ENCODE measurements around the gene TSEN15. TPM values are rescaled to one million over a fixed set of nuclear protein-coding genes. Genes with fewer than 3 reads are reported as not detected.

Gene TSEN15
- total and polyA plus RNA-seq, 2 experiments from 2014 or later: 55.8 TPM

DNA sequence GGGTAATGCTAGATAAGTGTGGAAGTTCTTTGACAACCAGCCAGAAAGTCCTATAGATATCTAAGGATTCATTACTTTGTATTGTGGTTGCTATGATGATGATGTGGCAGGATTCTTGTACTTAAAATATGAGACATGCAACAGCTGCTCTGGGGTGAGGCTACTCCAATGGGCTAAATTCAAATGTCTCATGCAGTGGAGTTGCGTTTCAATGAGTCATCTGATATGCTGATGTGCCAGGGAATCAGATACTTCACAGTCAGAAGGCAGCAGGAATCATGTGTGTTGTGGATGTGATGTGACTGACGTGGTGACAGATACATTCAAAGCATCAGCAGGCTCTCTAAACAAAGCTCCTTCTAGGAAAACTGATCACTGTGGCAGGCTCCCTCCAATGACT lies 66.5 kb downstream of the TSEN15 start:
- H3K4me1 ChIP-seq (ENCODE audit: insufficient read depth): no peaks in the 10 kb centered on the region
- H3K9me3 Mint-ChIP-seq: no peaks in the 10 kb centered on the region
- peaks cover 2% of the 10 kb centered on the region; the same call in 2 of the 3 replicates for H3K4me1 Mint-ChIP-seq
- H3F3A ChIP-seq (replicated peaks; ENCODE audit: low read depth): no peaks in the 10 kb centered on the region
- no peak overlapping the region for H3K4me3 ChIP-seq
- no peak overlapping the region for H3K27ac ChIP-seq (ENCODE audit: low read depth)
- no peak for DNase-seq (ENCODE audit: low spot score)
- no peaks in the 10 kb centered on the region for H3K36me3 ChIP-seq (ENCODE audit: insufficient read depth)
- H3K79me2 ChIP-seq (replicated peaks; ENCODE audit: insufficient read depth): no peaks in the 10 kb centered on the region
- H4K20me1 ChIP-seq (replicated peaks; ENCODE audit: insufficient read depth): no peaks in the 10 kb centered on the region
- TF ChIP-seq, protein P1, sequence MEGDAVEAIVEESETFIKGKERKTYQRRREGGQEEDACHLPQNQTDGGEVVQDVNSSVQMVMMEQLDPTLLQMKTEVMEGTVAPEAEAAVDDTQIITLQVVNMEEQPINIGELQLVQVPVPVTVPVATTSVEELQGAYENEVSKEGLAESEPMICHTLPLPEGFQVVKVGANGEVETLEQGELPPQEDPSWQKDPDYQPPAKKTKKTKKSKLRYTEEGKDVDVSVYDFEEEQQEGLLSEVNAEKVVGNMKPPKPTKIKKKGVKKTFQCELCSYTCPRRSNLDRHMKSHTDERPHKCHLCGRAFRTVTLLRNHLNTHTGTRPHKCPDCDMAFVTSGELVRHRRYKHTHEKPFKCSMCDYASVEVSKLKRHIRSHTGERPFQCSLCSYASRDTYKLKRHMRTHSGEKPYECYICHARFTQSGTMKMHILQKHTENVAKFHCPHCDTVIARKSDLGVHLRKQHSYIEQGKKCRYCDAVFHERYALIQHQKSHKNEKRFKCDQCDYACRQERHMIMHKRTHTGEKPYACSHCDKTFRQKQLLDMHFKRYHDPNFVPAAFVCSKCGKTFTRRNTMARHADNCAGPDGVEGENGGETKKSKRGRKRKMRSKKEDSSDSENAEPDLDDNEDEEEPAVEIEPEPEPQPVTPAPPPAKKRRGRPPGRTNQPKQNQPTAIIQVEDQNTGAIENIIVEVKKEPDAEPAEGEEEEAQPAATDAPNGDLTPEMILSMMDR (conservative IDR thresholded peaks at IDR 0.05; ENCODE audit: low read depth in 2 of 2): no peak
- TF ChIP-seq, protein P2, sequence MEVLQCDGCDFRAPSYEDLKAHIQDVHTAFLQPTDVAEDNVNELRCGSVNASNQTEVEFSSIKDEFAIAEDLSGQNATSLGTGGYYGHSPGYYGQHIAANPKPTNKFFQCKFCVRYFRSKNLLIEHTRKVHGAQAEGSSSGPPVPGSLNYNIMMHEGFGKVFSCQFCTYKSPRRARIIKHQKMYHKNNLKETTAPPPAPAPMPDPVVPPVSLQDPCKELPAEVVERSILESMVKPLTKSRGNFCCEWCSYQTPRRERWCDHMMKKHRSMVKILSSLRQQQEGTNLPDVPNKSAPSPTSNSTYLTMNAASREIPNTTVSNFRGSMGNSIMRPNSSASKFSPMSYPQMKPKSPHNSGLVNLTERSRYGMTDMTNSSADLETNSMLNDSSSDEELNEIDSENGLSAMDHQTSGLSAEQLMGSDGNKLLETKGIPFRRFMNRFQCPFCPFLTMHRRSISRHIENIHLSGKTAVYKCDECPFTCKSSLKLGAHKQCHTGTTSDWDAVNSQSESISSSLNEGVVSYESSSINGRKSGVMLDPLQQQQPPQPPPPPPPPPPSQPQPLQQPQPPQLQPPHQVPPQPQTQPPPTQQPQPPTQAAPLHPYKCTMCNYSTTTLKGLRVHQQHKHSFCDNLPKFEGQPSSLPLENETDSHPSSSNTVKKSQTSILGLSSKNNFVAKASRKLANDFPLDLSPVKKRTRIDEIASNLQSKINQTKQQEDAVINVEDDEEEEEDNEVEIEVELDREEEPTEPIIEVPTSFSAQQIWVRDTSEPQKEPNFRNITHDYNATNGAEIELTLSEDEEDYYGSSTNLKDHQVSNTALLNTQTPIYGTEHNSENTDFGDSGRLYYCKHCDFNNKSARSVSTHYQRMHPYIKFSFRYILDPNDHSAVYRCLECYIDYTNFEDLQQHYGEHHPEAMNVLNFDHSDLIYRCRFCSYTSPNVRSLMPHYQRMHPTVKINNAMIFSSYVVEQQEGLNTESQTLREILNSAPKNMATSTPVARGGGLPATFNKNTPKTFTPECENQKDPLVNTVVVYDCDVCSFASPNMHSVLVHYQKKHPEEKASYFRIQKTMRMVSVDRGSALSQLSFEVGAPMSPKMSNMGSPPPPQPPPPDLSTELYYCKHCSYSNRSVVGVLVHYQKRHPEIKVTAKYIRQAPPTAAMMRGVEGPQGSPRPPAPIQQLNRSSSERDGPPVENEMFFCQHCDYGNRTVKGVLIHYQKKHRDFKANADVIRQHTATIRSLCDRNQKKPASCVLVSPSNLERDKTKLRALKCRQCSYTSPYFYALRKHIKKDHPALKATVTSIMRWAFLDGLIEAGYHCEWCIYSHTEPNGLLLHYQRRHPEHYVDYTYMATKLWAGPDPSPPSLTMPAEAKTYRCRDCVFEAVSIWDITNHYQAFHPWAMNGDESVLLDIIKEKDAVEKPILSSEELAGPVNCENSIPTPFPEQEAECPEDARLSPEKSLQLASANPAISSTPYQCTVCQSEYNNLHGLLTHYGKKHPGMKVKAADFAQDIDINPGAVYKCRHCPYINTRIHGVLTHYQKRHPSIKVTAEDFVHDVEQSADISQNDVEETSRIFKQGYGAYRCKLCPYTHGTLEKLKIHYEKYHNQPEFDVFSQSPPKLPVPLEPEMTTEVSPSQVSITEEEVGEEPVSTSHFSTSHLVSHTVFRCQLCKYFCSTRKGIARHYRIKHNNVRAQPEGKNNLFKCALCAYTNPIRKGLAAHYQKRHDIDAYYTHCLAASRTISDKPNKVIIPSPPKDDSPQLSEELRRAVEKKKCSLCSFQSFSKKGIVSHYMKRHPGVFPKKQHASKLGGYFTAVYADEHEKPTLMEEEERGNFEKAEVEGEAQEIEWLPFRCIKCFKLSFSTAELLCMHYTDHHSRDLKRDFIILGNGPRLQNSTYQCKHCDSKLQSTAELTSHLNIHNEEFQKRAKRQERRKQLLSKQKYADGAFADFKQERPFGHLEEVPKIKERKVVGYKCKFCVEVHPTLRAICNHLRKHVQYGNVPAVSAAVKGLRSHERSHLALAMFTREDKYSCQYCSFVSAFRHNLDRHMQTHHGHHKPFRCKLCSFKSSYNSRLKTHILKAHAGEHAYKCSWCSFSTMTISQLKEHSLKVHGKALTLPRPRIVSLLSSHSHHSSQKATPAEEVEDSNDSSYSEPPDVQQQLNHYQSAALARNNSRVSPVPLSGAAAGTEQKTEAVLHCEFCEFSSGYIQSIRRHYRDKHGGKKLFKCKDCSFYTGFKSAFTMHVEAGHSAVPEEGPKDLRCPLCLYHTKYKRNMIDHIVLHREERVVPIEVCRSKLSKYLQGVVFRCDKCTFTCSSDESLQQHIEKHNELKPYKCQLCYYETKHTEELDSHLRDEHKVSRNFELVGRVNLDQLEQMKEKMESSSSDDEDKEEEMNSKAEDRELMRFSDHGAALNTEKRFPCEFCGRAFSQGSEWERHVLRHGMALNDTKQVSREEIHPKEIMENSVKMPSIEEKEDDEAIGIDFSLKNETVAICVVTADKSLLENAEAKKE (CRISPR knock-in tag; IDR thresholded peaks at IDR 0.05): no peak
- TF ChIP-seq, protein P3, sequence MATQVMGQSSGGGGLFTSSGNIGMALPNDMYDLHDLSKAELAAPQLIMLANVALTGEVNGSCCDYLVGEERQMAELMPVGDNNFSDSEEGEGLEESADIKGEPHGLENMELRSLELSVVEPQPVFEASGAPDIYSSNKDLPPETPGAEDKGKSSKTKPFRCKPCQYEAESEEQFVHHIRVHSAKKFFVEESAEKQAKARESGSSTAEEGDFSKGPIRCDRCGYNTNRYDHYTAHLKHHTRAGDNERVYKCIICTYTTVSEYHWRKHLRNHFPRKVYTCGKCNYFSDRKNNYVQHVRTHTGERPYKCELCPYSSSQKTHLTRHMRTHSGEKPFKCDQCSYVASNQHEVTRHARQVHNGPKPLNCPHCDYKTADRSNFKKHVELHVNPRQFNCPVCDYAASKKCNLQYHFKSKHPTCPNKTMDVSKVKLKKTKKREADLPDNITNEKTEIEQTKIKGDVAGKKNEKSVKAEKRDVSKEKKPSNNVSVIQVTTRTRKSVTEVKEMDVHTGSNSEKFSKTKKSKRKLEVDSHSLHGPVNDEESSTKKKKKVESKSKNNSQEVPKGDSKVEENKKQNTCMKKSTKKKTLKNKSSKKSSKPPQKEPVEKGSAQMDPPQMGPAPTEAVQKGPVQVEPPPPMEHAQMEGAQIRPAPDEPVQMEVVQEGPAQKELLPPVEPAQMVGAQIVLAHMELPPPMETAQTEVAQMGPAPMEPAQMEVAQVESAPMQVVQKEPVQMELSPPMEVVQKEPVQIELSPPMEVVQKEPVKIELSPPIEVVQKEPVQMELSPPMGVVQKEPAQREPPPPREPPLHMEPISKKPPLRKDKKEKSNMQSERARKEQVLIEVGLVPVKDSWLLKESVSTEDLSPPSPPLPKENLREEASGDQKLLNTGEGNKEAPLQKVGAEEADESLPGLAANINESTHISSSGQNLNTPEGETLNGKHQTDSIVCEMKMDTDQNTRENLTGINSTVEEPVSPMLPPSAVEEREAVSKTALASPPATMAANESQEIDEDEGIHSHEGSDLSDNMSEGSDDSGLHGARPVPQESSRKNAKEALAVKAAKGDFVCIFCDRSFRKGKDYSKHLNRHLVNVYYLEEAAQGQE (IDR thresholded peaks at IDR 0.05; ENCODE audit: unreplicated experiment): no peak
- no peak for TF ChIP-seq ZNF114 (CRISPR knock-in tag; IDR thresholded peaks at IDR 0.05)
- TF ChIP-seq POLR2AphosphoS5 (IDR thresholded peaks at IDR 0.05; ENCODE audit: low read depth): no peak
- TF ChIP-seq JUNB (IDR thresholded peaks at IDR 0.05; ENCODE audit: unreplicated experiment): no peak
- TF ChIP-seq EZH2 (IDR thresholded peaks at IDR 0.05; ENCODE audit: low read depth, unreplicated experiment): no peak
- TF ChIP-seq STAT1 (IDR thresholded peaks at IDR 0.05; ENCODE audit: unreplicated experiment): no peak
- no peak for TF ChIP-seq NANOG (IDR thresholded peaks at IDR 0.05; ENCODE audit: borderline replicate concordance)
- no peak for TF ChIP-seq ZNF331 (CRISPR knock-in tag; IDR thresholded peaks at IDR 0.05; ENCODE audit: low read depth)
- TF ChIP-seq, protein P4, sequence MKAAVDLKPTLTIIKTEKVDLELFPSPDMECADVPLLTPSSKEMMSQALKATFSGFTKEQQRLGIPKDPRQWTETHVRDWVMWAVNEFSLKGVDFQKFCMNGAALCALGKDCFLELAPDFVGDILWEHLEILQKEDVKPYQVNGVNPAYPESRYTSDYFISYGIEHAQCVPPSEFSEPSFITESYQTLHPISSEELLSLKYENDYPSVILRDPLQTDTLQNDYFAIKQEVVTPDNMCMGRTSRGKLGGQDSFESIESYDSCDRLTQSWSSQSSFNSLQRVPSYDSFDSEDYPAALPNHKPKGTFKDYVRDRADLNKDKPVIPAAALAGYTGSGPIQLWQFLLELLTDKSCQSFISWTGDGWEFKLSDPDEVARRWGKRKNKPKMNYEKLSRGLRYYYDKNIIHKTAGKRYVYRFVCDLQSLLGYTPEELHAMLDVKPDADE (IDR thresholded peaks at IDR 0.05): no peak
- no peak for TF ChIP-seq CREB1 (CRISPR knock-in tag; IDR thresholded peaks at IDR 0.05; ENCODE audit: low read depth)
- peaks cover 4% of the 10 kb centered on the region; the same call in 1 of the 2 replicates for H3K9me2 ChIP-seq (ENCODE audit: insufficient read depth)
- H3K27me3 ChIP-seq (ENCODE audit: insufficient read depth): no peaks in the 10 kb centered on the region
- H3K36me3 Mint-ChIP-seq (ENCODE audit: low read depth): 0 out of 3 replicates have a peak, but pooled peaks cover 2% of the 10 kb centered on the region
- no peak overlapping the region for H3K27ac Mint-ChIP-seq
- no peak overlapping the region for H3K4me3 Mint-ChIP-seq
- no peak overlapping the region for H3K4me2 ChIP-seq
- no peak overlapping the region for H2AFZ ChIP-seq
- no peak for ATAC-seq
- H3K27me3 Mint-ChIP-seq (ENCODE audit: insufficient read depth, low read depth, poor library complexity): no peaks in the 10 kb centered on the region

Data from GM23338 (cell line).